ENCODE results near the gene TKFC.

Gene TKFC

DNA sequence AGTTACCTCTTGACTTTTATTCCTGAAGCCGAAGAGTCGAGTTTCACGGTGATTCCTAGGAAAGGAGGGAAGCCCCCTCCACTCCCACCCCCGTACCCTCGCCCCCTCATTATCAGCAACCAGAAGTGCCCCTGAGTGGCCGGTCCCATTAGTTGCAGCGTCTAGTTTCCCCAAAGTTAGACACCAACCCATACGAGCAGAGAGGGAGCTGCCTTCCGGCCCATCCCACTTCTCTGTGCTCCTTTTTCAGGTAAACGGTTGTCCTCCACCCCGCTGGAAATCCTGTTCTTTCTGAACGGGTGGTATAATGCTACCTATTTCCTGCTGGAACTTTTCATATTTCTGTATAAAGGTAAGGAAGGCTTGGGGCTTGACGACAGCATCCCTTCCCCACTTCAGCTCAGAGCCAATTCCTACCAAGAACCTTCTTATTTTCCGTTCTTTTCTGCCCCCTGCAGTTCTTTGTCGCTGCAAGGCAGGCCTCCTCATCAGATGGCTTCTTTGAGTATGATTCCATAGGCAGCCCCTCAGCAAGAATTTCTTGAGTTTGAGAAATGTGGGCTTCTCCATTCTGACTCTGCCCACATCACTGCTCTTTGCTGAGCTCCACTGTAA lies 60.1 kb downstream of the TKFC start:
- Histone ChIP-seq H3K27me3 (replicated peaks; ENCODE audit: control insufficient read depth, insufficient read depth, low read length) (no peaks in the 10 kb centered on the region), H3K36me3 (ENCODE audit: control insufficient read depth, insufficient read depth, low read length) (peaks cover 3% of the 10 kb centered on the region), H3K4me3 (replicated peaks; ENCODE audit: low read depth, low read length) (peak overlapping the region; percentile 78)
- DNase-seq (ENCODE audit: extremely low read depth, insufficient read length) = no peak
- TF ChIP-seq CTCF (IDR thresholded peaks at IDR 0.05; ENCODE audit: insufficient read depth, low read length, poor library complexity, severe bottlenecking) = peak; percentile 36

All from GM06990 (cell line).